VCaP (cell line): Measurements from ENCODE around the gene NEK6.

ENCODE experiments used
- H3K27ac ChIP-seq: fragments of 450-650 bp; 2 replicates; pipeline ENCODE4 v1.5.1; 2017
- CTCF ChIP-seq: fragments of 450-650 bp; conservative IDR thresholded peaks from 2 replicates; pipeline ENCODE4 v1.5.1; 2017; ENCODE audit warnings: mild to moderate bottlenecking, moderate library complexity

Gene NEK6

GRCh38 chr9:124257844-124258606, at the start of gene NEK6:
Gene NEK6, plus strand, starts transcription at chr9:124257949. Its CDS starts 44,016 bp downstream, at chr9:124301965.
- H3K27ac ChIP-seq, result peak within 1 kb of the TSS; percentile 97
- no peak for TF ChIP-seq CTCF

- no peak overlapping the region for H3K27ac ChIP-seq
- TF ChIP-seq CTCF, result no peak
Measured at GRCh38 chr9:124208571-124208970, 49.2 kb upstream of the NEK6 start.

GRCh38 chr9:124209279-124209678, 48.5 kb upstream of the NEK6 start:
- no peak overlapping the region for H3K27ac ChIP-seq
- no peak for TF ChIP-seq CTCF

GRCh38 chr9:124209774-124210173, 48.0 kb upstream of the NEK6 start:
- no peak for TF ChIP-seq CTCF
- H3K27ac ChIP-seq, result no peak overlapping the region

- no peak overlapping the region for H3K27ac ChIP-seq
- no peak for TF ChIP-seq CTCF
Measured at GRCh38 chr9:124210697-124211096, 47.1 kb upstream of the NEK6 start.

GRCh38 chr9:124212381-124213050, 45.2 kb upstream of the NEK6 start:
- H3K27ac ChIP-seq, result no peak overlapping the region
- TF ChIP-seq CTCF, result no peak

GRCh38 chr9:124213396-124213795, 44.4 kb upstream of the NEK6 start:
- TF ChIP-seq CTCF, result no peak
- no peak overlapping the region for H3K27ac ChIP-seq
